ENCODE results near the gene SAG.
"Not testable (repeated sequence)": the region's sequence is repeated elsewhere in the genome, so short reads cannot be mapped to it uniquely, and the experiment has no call there.

SAG gene

DNA sequence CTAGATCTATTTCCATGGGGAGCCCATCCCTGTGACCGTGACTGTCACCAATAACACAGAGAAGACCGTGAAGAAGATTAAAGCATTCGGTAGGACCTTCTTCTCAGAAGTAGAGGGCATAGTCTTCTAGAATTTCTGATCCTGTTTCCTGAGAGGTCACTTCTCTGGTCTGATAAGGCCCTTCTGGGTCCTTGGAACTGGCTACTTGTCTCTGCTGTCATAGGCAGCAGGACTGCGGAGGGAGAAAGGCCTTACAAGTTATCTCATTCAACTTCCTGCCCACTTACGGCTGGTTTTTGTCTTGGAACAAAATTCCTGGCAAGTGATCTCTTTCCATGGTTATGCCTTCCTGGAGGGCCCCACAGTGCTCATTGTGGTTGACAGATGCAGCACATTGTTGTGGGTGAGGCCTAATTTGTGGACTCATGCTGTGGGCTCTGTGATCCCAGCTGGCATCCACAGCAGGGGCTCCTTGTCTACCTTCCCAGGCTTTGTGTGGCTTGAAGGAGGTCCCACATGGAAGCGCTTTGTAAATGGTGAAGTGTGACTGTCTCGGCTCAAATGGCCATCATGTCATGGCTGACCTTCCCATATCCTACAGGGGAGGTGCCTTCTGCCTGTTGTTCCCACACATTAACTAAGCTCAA is 22.0 kb downstream of the SAG start:
- no peak for DNase-seq (ENCODE audit: low read depth in 2 of 2, low spot score in 1 of 2)

DNA sequence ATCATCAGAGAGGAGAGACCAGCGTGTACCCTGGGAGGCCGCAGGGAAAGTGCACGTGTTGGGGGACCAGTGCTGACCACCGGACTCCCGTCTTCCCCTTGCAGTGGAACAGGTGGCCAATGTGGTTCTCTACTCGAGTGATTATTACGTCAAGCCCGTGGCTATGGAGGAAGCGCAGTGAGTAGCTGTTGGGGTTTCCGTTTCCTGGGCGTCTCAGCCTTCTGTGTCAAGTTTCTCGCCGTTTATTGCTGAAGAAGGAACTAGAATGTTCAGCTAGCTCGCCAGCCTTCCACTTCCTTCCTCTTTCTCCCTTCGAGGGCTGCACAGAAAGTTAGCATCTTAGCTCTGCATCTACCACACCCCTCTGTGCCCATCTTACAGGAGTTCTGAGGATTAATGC is 23.9 kb downstream of the SAG start:
- DNase-seq (ENCODE audit: low read depth in 2 of 2, low spot score in 1 of 2), result peak; percentile 57

DNA sequence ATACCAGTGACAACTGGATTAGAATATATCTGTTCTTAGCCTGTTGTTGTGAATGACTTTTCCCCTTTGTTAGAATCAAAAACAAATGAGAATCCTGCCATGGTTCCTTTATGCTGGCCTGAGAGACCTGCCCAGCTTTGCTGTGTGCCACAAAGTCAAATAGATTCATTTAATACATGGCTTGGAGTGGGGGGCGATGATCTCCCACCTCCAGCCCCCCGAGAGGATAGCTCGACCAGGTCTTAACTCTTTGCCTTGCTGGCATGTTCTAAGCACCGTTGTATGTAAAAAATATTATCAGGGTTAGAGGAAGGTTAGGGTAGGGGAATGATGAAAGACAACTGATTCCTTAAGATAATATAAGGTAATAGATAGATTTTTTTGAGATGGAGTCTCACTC is 24.5 kb downstream of the SAG start:
- DNase-seq (ENCODE audit: low read depth in 2 of 2, low spot score in 1 of 2), result no peak

DNA sequence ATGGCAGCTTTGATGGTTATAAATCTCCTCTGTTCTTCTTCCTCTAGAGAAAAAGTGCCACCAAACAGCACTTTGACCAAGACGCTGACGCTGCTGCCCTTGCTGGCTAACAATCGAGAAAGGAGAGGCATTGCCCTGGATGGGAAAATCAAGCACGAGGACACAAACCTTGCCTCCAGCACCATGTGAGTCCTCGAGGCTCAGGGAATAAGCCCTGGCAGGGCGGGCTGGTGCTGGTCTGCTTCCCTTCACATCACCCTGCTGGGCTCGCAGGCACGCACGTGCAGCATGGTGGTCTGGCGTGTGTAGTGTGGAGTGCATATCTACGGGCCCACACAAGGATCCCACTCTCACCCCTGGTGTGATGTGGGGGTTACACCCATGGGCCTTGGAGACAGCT is 27.3 kb downstream of the SAG start:
- DNase-seq (ENCODE audit: low read depth in 2 of 2, low spot score in 1 of 2), result no peak

DNA sequence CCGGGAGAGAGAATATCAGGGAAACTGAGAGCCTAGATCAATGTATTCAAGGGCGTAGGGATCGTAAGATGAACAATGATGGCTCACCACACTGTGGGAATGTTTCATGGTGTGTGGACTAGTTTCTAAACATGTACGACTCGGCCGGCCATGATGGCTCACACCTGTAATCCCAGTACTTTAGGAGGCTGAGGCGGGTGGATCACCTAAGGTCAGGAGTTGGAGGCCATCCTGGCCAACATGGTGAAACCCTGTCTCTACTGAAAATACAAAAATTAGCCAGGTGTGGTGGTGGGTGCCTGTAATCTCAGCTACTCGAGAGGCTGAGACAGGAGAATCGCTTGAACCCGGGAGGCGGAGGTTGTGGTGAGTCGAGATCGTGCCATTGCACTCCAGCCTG is 28.5 kb downstream of the SAG start:
- not testable (repeated sequence) for DNase-seq (ENCODE audit: low read depth in 2 of 2, low spot score in 1 of 2)

DNA sequence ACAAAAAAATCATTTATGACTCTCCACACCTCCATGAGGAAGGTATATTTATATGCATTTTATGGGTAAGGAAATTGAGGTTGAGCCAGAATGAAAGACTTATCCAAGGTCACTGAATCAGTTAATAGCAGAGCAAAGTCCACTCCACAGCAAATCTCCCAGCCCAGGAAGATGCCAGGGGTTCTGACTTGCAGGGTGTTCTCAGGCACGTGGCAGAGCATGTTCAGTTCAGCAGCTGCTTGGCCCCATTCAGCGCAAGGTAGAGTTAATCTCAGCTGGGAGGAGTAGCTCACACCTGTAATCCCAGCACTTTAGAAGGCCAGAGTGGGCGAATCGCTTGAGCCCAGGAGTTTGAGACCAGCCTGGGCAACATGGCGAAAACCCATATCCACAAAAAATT is 28.9 kb downstream of the SAG start:
- no peak for DNase-seq (ENCODE audit: low read depth in 2 of 2, low spot score in 1 of 2)

DNA sequence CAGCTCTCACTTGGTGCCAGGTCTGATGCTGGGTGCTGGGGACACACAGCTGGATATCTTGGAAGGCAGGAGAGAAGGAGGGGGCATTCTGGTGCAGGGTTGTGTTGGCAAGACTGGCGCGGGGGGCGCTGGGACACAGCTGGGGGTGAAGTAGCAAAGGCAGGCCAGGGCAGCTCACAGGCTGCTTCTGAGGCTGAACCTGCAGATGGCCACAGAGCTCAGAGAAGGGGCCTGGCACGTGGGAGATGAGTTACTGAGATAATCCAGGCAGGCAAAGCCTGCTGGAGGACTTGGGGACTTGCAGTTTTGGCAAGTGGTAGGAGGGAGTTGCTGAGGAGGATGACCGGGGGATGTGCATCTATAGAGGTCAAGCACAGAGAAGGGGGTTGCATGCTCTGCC is 30.4 kb downstream of the SAG start:
- no peak for DNase-seq (ENCODE audit: low read depth in 2 of 2, low spot score in 1 of 2)

DNA sequence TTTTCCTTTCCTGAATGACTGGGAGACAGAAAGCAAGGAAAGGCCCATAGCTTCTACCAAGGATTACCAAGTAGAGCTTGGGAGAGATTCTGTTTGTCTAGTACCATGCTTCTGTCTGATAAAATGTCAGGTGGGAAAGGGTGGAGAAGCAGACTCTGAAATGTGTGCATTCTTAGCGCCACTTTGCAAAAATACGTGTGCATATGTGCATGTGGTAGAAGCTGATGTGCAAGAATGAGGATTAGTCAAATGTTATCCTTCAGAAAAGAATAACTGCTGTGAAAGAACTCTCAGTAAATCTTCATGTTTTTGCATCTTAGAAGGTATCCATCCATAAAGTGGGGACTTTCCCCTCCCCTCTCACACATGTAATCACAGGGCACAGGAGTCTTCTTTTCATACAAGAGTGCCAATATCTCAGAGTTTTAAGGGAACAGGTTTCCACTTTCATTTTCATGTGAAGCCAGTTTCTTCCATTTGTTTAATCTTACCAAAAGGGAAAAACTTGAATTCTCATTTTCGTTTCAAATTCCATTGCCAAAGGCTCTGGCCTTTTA is 31.3 kb downstream of the SAG start:
- DNase-seq (ENCODE audit: low read depth in 2 of 2, low spot score in 1 of 2), result no peak

DNA sequence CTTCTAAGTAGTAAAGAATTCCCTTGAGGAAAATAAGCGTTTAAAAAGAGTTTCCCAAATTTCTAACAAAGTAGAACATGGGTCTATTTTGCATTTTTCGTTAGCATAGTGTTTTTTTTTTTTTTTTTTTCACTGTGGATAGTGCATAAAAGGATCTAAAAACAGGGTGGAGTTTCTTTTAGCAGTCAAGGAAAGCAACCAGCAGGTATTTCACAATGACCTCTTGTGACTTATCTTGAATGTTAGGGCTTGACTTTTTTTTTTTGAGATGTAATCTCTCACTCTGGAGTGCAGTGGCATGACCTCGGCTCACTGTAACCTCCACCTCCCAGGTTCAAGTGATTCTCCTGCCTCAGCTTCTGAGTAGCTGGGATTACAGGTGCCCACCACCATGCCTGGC is 31.8 kb downstream of the SAG start:
- no peak for DNase-seq (ENCODE audit: low read depth in 2 of 2, low spot score in 1 of 2)

DNA sequence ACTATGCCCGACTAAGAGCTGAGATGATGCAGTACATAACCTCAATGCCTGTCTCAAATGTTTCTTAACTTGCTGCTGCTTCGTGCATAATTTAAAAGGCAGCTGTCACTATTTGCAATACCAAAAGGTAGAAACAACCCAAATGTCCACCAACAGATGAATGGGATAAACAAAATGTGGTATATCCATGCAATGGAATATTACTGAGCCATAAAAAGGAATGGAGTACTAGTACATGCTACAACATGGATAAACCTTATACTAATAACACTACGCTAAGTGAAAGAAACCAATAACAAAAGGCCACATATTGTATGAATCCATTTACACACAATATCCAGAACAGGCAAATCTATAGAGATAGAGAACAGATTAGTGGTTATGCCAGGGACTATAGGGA is 33.7 kb downstream of the SAG start:
- DNase-seq (ENCODE audit: low read depth in 2 of 2, low spot score in 1 of 2), result no peak

DNA sequence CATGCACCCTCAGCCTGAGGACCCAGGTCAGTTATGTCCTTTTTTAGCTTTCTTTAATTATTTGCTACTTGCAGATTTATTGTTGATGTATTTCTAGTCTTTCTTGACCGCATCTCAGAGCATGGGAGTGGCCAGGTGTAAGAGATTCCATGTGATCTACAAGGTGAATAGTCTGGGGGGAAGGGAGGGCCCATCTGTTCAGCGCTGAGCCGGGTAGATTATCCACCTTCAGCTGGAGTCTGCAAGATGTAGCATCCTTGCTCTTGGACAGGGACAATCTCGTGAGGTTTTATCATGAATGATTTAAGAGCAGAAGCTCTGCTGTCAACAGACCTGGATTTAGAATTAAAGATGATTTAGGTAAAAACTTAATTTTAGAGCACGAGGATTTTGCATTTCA is 34.7 kb downstream of the SAG start:
- DNase-seq (ENCODE audit: low read depth in 2 of 2, low spot score in 1 of 2), result no peak

DNA sequence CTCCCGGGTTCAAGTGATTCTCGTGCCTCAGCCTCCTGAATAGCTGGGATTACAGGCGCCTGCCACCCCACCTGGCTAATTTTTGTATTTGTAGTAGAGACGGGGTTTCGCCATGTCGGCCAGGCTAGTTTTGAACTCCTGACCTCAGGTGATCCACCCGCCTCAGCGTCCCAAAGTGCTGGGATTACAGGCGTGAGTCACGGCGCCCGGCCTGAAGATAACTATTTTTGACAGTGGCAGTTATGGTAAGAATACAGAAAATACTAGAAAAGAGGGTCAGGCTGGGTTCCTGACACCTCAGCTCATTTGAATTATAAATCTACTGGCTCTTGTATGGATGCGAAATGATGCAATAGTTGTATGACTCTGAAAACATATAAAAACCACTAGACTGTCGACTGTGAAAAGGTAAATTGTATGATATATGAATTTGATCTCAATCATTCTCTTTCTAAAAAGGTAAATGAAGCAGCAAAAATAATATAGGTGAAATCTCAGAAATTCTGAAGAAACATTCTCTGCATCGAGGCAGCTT is 35.6 kb downstream of the SAG start:
- no peak for DNase-seq (ENCODE audit: low read depth in 2 of 2, low spot score in 1 of 2)

DNA sequence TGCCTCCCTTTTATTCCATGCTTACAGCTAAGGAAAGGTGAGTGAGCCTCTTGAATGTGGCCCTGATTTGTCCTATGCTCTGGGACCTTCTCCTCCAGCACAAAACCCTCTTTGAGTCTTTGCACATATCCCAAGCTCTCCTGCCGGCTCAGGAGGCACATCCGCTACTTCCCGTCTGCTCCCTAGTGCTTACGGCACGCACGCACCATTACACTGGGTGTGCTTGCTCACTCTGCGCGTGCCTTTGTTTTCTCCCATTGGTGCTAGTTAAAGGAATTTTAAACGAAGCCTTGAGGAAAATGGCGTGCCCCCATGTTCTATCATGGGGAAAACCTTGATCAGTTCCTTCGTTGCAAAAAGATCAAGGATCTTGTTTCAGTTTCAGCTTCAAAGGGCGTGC is 38.8 kb downstream of the SAG start:
- DNase-seq (ENCODE audit: low read depth in 2 of 2, low spot score in 1 of 2), result no peak

DNA sequence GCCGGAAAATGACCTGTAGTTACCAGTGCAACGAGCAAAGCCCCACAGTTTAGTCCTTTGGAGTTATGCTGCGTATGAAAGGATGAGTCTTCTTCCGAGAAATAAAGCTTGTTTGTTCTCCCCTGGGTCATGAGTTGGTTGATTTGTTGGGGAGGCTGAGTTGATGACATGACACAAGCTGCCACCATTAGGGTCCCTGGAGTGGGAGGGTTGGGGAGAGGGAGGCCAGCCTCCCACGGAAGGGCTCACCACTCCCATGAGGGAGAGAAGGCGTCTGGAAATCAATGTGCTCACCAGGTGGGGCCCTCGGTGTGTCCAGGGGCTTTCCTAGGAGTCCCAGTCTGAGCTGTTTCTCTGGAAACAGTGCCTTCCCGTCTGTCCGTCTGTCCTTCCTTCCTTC is 39.3 kb downstream of the SAG start:
- no peak for DNase-seq (ENCODE audit: low read depth in 2 of 2, low spot score in 1 of 2)

DNA sequence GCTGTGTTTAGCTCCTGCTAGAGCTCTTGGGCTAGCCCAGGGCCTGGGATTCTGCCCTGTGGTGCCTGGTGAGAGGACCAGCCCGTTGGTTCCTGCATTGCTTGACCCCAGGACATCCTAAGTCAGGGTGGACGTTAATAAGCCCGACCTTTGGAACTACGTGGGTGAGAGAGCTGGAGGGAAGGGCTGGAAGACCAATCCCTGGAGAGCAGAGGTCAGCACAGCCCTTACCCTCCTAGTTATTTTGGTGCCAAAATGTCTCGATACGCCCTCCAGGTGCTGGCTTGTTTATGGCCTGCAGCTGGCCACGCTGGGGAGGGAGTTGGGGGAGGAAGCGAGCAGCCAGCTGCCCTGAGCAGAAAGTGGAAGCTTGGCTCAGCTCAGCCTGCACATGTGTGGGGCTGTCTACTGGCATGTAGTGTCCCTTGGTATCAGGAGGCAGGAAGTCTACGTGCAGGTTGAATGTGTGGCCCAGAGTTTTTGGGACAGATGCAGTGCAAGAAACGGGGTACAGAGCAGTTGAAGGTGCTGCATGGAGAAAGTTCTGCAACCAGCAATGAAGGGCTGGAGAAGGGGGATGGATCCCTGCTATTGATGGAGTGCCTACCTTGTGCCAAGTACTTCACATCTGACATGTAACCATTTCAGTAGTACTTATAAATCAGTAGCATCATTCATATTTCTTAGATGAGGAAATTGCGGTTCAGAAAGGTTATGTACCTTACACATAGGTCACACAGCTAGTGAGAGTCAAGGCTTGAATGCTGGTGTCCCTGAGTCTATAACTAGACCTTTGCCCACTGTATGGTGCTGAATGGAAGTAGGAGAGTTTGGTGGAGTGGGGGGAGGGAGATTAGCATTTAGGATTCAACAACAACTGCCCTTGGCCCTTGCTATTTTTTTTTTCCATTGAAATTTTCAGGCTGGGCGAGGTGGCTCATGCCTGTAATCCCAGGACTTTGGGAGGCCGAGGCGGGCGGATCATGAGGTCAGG is 41.7 kb downstream of the SAG start:
- DNase-seq (ENCODE audit: low read depth in 2 of 2, low spot score in 1 of 2), result no peak

DNA sequence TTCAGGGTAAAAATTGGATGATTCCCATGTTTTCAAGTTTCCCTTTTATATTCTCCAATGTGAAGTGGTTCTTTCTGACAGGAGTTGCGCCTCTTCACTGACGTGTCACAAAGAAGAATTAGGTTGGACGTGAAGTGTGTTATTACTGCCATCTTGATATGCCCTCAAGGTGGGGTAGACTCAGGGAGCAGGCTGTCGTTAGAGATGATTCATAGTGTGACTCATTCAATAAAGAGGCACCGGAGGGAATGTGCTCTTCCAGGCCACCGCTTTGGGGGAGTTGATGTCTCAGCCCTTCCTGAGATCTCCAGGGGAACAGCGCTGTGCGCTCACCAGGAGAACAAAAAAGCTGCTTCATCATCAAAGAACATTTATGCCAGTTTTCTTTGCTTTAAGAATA is 43.1 kb downstream of the SAG start:
- peak in 1 of 2 donors; percentile 19 for DNase-seq (ENCODE audit: low read depth in 2 of 2, low spot score in 1 of 2)

DNA sequence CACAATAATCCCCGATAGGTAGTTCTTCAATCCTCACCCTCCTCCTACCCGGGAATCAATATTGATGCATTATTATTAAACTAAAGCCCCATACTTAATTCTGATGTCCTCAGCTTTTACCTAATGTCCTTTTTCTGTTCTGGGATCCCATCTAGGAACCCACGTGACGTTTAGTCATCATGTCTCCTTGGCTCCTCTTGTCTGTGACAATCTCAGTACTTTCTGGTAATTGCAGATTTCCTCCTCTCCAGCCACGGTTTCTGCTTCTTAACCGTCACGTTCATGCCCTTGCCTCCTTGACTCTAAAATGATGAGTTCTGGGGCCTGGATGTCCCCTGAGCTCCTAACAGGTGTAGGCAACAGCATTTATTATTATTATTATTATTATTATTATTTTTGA is 43.8 kb downstream of the SAG start:
- DNase-seq (ENCODE audit: low read depth in 2 of 2, low spot score in 1 of 2), result no peak

DNA sequence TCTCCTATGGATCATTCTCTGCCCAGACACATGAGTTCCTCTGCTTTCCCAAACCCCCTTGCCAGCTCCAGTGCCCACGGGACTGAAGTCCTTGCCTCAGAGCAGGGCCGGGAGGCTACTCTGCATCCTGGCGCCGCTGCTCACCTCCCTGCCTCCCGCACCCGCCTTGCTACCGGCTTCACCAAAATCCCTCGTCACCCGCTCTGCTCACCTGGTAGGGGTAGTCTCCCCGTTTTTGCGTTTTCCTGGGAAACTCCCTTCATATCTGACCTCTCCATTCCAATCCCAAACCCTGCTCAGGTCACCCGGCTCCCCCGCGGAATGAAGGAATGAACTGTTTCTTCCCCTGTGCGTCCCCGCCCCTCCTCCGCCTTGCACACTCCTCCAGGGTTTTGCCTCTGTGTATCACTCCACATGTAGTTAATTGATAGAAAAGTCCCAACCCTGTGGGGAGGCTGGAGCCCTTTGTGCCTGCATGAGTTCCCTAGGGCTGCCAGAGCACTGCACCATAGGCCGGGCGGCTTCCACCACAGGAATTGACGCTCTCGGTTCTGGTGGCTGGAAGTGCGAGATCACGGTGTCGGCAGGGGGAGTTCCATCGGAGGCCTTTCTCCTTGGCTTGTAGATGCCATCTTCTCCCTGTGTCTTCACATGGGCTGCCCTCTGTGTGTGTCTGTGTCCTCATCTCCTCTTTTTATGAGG is 44.7 kb downstream of the SAG start:
- no peak for DNase-seq (ENCODE audit: low read depth in 2 of 2, low spot score in 1 of 2)

DNA sequence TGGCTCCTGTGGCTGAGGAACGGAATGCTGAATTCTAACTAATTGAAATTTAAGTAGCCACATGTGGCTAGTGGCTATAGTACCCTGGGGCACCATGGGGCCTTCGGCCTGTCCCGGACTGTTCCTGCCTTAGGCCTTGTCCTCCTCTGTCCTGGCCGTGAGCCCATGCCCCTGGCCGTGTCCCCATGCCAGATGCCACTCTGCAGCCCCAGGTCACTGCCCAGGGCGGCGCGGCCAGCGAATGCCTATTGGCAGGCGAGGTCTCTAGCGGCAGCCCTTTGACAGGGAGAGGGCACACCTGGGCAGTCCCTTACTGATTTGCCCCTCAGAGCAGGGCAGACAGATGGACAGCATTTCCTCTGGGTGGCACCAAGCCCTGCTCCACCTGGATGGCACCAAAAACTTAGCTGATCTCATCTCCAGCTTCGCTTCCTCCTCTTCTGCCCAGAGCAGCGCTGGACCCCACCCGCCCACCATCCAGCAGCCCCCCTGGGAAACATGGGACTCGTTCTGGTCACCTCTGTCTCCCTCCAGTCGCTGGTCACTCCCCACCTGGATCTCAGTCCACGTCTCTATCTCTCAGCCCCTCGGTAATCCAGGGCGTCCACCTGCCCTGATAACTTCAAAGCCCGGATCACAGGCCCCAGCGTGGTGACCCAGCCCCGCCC is 45.6 kb downstream of the SAG start:
- no peak for DNase-seq (ENCODE audit: low read depth in 2 of 2, low spot score in 1 of 2)

DNA sequence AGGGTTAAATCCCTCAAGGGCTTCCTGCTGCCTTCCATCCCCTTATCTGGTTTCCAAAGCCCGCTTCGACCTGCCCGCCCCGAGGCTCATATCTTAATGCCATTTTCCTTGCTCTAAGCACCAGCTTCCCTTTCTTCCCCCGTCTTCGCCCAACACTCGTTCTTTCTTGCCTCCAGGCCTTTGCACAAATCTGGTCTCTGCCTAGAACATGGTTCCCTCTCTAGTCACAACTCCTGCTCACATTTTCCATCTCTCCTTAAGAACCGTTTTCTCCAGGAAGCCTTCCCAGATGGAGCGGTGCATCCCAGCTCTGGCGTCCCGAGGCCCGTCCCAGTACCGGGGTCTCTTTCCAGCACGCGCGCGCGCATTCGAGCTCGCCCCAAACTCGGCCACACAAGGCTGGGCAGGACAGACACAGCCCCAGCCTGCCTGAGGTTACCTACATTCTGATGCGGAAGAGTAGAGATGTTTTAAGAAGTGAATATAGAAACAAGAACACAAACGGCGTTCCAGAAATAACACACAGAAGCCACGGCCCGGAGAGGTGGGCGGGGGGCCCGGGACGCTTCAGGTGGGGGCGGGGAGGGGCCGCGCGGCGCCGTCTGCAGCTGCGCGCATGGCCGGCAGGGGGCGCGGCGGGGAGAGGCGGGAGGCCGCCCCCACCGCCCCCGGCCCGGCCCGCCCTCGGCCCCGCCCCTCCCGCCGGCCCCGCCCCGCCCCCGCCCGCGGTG is 46.3 kb downstream of the SAG start, which contains the start of gene DGKD:
DGKD (plus strand) TSS at position 726 of the 731 bp plus-strand sequence. CDS start 25 bp downstream, outside the sequence.
- peak; percentile 46 to 62 for DNase-seq (ENCODE audit: low read depth in 2 of 2, low spot score in 1 of 2)

Data from stimulated activated CD8-positive, alpha-beta memory T cell treated with anti-CD3 and anti-CD28 coated beads, Interleukin-4, amount 100 ng/mL, for 1 hour (primary cell).